Measurements from ENCODE around the gene EPHB1. TPM values are rescaled to one million over a fixed set of nuclear protein-coding genes. Genes with fewer than 3 reads are reported as not detected.

Gene EPHB1
- total RNA-seq, 1 experiment from 2014 or later = 2.8 TPM

GRCh38 chr3:134792700-134793099 is 2.4 kb upstream of the EPHB1 start:
- H2BK15ac ChIP-seq (ENCODE audit: low read depth, low read length) = no peak overlapping the region
- H3K4me1 ChIP-seq (ENCODE audit: insufficient read depth, low read length) = no peaks in the 10 kb centered on the region; the same call in 1 of the 2 replicates
- no peak overlapping the region for H2BK20ac ChIP-seq (ENCODE audit: low read depth, low read length, poor library complexity, severe bottlenecking)
- no peak overlapping the region for H2AK5ac ChIP-seq (ENCODE audit: insufficient read length, low read length)
- no peak overlapping the region for H3T11ph ChIP-seq (ENCODE audit: low read length)
- no peaks in the 10 kb centered on the region for H3K79me1 ChIP-seq (ENCODE audit: insufficient read depth, low read depth, low read length, poor library complexity, severe bottlenecking)
- no peak overlapping the region for H3K27ac Mint-ChIP-seq
- H2BK12ac ChIP-seq (ENCODE audit: insufficient read length, low read depth, low read length) = no peak overlapping the region
- peaks cover 12 to 14% of the 10 kb centered on the region in 2 experiments for H3K4me1 Mint-ChIP-seq
- H3K18ac ChIP-seq (ENCODE audit: insufficient read length, low read depth, low read length) = no peak overlapping the region
- H2AFZ ChIP-seq (ENCODE audit: low read length) = no peak overlapping the region
- no CpG with 5 or more reads among the region's 4 CpGs for WGBS (ENCODE audit: extremely low coverage, insufficient read length, low lambda C conversion rate)
- no peak for TF ChIP-seq CTCF (conservative IDR thresholded peaks at IDR 0.05)
- H3K9me3 Mint-ChIP-seq = no peaks in the 10 kb centered on the region; a peak in 1 of 5 replicates
- H2BK5ac ChIP-seq (ENCODE audit: insufficient read length, low read length) = no peak overlapping the region
- no peak overlapping the region for H2BK120ac ChIP-seq (ENCODE audit: low read depth, low read length, poor library complexity, severe bottlenecking)
- no peak overlapping the region for H3K27ac ChIP-seq (ENCODE audit: insufficient read length, low read depth, low read length)
- H3K23ac ChIP-seq (ENCODE audit: insufficient read length, low read depth, low read length) = no peak overlapping the region
- H3K36me3 Mint-ChIP-seq (ENCODE audit: insufficient read depth in 1 of 3, low read depth in 3 of 3) = no peaks in the 10 kb centered on the region
- H3K56ac ChIP-seq (ENCODE audit: insufficient read length, low read depth, low read length) = no peak overlapping the region
- H3K4ac ChIP-seq (ENCODE audit: low read depth, low read length) = no peak overlapping the region
- no peak overlapping the region for H4K5ac ChIP-seq (ENCODE audit: insufficient read length, low read depth, low read length)
- no peak overlapping the region for H4K8ac ChIP-seq (replicated peaks; ENCODE audit: insufficient read length, low read depth, low read length)
- H3K4me3 Mint-ChIP-seq = no peak overlapping the region
- no peaks in the 10 kb centered on the region for H3K9me3 ChIP-seq (ENCODE audit: control insufficient read depth, low read depth, low read length)
- H3K27me3 Mint-ChIP-seq (ENCODE audit: low read depth) = peaks cover 75% of the 10 kb centered on the region
- H3K9ac ChIP-seq (ENCODE audit: extremely low read depth, insufficient read length, low read length) = no peak overlapping the region
- H3K27me3 ChIP-seq (ENCODE audit: insufficient read depth, low read length) = peaks cover 17% of the 10 kb centered on the region; the same call in 1 of the 2 replicates
- DNase-seq = no peak
- no peak overlapping the region for H3K14ac ChIP-seq (ENCODE audit: insufficient read depth, low read length)
- no peak overlapping the region for H3K4me2 ChIP-seq (ENCODE audit: insufficient read depth, insufficient read length, low read length)
- no peaks in the 10 kb centered on the region for H3K79me2 ChIP-seq (ENCODE audit: insufficient read depth, low read length)
- H3K23me2 ChIP-seq (ENCODE audit: insufficient read length, low read depth, low read length, poor library complexity, severe bottlenecking) = peaks cover 21% of the 10 kb centered on the region
- H4K91ac ChIP-seq (ENCODE audit: insufficient read length, low read depth, low read length) = no peak overlapping the region
- no peaks in the 10 kb centered on the region for H4K20me1 ChIP-seq (ENCODE audit: control insufficient read depth, insufficient read depth, insufficient read length)

All from H9 (cell line).